Endometrial microvascular endothelial cells (primary cell): ENCODE results near the gene HEXIM1. TPM values are rescaled to one million over a fixed set of nuclear protein-coding genes. Genes with fewer than 3 reads are reported as not detected.

Experiments used
- in situ Hi-C: cut with HindIII; loops from 2 replicates; pipeline ENCODE4 v1.10.0; 2017; ENCODE audit warnings: low sequenced_read_pairs, low pct_unique_long_range_greater_than_20kb; ENCODE audit errors: inconsistent ontology term
- total RNA-seq: library from RNA; depleted of rRNA; stranded (reverse); fragments of >200 nt; gene quantifications from one replicate; pipeline ENCODE4 v1.2.3, GENCODE V29; 2015; ENCODE audit errors: inconsistent ontology term

The HEXIM1 gene
- total RNA-seq, 1 donor from 2014 or later, result 15.4 TPM

DNA sequence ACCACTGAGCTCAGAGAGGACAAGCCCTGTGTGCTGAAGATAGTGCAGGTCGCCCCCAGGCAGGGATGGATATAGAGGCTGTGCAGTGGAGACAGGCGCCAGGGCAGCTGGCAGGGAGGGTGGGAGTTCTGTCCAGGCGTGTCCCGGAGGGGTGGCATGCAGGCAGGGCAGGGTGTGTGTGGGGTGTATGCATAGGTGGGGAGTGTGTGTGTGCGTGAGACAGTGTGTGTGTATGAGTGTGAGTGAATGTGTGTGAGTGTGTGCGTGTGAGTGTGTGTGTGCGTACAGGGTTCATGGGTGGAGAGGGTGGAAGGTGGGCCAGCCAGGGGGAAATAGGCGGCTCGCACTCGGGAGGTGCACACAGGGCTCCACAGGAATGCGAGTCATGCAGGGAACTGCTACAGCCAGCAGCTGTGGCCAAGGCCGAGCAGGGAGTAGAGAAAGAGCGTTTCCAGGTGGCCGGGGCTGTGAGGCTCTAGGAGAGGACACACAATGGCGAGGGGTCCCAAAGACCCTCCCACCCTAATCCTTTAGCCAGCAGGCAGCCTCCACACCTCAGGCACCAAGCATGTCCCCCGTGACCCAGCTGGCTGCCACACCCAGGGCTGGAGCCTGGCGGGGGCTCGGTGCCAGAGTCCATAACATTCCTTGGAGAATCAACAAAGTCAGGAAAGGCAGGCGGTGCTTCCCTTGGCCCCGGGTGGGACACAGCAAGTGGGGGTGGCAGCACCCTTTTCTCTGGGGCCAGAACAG lies 20.6 kb upstream of the HEXIM1 start:
- in situ Hi-C loops, result no loop called here

DNA sequence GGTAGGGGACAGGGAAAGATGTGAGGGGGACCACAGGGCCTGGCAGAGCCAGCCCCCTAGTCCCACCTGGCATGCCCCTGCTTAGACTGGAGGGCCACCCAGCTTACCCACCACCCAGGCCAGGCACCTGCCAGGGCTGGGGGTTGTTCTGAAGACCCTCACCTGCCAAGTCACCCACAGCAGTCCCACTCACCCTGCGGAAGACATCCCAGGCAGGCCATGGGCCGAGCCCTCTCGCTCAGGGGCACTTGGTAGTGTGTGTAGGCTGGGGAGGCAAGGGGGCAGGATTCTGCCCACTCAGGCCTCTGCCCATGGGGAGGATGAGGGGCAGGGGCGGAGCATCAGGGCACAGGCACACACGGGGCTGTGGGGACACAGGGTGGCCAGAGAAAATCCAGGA lies 19.9 kb upstream of the HEXIM1 start:
- in situ Hi-C loops, result no loop called here

DNA sequence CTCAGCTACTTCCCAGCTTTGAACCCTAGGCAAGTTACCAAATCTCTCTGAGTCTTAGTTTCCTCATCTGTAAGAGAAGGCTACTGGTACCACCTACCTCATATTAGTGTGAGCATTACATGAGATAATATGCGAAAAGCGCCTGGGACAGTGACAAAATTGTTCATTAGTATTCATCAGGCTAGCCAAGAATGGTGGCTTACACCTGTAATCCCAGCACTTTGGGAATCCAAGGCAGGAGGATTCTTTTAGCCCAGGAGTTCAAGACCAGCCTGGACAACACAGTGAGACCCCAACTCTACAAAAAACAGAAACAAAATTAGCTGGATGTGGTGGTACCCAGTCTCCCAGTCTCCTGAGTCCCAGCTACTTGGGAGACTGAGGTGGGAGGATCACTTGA lies 19.3 kb upstream of the HEXIM1 start:
- in situ Hi-C loops, result no loop called here

DNA sequence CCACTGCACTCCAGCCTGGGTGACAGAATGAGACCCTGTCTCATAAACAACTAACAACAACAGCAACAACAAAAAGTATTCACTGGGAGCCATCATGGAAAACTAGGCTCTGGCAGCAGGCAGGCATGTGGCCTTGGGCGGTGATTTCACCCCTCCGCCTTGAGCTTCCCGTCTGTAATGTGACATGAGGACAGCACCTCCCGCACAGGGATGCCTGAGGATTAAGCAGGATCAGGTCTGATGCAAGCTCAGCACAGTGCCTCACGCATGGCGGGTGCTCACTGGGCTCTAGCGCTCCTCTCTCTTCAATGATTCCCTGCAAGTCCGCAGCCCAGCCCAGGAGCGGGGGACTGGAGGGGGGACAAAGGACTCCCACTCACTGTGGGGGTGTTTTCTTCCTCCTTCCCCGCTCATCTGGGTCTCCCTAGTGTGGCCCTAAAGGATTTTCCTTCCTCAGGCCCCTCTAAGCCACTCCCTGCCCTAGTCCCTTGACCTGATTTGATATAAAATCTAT lies 18.8 kb upstream of the HEXIM1 start:
- in situ Hi-C loops, result no loop called here

DNA sequence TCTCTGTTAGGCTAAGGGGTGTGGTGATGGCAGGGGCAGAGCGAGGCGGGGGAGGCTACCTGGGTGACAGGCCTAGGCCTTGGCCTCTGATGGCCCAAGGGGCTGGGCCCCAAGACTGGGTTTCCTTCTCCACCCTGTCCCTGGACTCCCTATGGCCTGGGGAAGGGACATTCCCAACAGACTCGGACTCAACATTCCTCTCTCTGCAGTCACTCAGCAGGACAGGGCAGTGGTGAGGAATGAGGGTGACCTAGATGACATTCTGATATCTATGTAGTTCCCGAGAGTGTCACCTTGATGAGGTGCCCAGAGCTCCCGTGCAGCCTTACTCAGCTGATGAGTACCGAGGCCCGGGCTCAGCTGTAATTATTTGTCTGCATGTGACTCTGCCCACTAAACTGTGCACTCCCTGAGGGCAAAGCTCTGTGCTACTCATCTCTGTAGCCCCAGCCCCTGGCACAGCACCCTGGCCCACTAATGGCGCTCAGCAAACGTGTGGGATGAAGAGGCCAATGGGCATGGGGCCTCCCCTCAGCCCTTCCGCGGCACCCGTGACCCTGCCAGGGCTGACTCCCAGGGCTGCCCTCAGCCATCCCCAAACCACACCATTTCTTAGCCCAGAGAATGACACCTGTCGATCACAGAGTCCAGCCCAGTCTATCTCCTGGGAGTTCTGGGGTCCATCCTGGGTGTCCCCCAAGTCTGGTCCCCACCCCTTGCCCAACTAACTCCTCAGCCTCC lies 18.2 kb upstream of the HEXIM1 start:
- in situ Hi-C loops, result no loop called here

DNA sequence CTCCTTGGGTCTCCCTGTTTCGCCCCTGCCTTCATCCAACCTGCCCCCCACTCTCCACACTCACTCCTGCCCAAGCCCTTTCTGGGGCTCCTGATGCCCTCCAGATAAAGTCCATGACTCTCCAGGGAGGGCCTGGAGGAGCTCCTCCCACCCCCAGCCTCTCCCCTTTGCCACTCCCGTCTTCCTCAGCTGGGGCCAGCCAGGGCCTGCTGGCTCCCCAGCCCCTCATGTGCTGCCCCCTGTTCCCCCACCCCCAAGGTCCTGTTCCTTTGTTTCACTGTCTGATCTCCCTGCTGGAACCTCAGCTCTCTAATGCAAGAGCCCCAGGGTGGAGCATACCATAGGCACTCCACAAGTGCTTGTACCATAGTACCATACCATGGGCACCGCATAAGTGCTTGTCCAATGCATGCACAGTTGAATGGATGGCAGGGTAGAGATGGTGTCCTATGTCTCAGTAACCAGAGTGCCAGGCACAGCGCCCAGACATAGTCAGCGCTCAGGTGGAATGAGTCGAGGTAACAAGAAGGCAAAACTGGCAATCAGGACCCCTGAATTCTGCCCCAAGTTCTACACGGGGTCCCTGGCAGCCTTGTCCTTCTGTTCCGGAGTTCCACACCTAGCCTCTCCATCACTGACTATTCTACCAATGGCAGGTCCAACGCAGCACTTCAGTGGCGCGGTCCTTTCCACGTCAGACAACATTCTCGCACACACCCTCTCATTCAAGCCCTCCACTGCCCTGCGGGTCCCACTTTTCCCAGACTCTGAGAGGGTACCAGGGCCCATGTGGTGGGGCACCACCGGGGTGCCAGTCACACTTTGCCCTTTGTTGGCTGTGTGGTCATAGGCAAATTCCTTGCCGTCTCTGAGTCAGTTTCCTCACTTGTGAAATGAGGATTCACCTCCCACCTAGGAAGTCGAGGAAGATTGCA lies 17.3 kb upstream of the HEXIM1 start:
- in situ Hi-C loops, result no loop called here

DNA sequence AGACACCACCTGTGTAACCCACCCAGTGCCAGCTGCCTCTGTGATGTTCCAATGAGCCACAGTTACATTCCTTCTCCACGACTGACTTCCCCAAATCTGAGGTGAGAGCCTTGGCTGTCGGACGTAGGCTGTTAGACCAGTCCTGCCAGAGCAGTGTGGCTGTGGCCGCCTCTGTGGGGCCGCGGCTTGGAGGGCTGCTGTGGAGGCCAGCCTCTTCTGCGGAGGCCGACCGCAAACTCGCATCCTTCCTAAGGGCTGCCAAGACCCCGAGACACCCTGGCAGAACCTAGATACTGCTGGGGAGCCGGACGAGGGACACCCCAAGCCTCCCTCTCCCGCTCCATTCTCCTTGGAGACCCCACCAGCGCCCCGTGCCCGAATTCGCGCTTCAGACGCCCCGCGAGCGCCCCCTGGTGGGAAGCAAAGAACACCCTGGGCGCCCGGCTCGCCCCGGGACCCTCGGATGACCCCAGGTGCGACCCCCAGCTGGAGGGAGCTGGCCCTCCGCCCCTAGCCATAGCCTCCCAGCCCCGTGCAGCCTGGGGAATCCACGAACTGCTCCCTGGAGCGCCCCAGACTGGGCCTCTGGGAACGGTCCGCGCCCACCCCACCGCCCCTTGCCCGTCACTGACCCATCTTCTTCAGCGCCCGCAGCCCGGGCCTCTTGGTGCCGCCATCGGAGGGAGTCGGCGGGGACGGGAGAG lies 16.5 kb upstream of the HEXIM1 start:
- in situ Hi-C loops, result no loop called here

DNA sequence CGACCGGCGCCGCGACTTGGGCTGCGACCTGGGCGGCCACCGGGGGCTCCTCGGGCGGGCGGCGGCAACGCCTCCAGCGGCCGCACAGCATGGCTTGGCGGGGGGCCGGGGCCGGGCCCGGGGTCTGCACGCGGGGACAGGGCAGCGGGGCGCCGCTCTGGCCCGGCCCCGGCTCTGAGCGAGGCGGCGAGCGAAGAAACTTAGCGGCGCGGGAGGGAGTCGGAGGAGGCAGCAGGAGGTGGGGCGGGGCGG lies 16.0 kb upstream of the HEXIM1 start, which contains the start of gene PLCD3:
PLCD3 (minus strand) TSS at position 196 of the 252 bp plus-strand sequence; CDS start at position 91, 105 bp downstream.
- in situ Hi-C loops, result no loop called here

DNA sequence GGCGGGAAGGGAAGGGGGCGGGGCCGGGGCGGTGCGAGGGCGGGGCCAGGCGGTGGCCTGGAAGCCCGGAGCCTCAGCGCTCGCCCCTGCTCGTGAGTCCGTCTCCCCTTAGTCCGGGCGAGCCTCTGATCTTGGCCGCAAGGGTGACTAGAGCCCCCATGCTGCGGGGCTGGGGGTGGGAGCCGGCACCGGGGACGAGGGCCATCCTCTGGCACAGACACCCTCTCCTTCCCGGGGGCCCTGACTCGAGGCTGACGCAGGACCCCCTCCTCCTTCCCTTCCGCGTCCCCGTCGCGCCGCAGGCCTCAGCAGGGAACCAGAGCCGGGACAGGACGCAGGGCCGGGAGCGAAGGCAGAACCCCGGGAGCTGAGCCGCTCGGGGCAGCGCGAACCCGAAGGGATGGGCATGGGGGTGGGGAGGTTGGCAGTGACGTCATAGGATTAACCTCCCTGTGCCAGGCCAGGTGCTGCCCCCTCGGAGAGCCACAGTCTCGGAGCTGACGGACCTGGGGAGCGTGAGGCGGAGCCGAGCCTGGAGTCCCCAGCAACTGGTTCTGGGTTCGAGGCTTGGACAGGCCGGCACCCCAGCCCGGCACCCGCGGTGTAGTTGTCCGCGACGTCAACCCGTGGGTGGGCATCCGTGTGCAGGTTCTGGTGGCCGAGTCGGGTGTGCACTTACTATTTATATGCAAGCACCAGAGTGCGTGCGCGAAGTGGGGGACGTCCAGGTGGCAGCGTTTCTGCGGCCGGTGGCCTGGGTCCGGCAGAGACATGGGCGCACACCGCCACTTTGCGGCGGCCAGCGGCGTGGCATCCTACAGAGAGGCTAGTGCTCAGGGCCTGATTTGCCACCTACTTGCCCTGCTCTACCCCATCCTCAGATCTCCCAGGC lies 15.5 kb upstream of the HEXIM1 start:
- in situ Hi-C loops, result no loop called here

DNA sequence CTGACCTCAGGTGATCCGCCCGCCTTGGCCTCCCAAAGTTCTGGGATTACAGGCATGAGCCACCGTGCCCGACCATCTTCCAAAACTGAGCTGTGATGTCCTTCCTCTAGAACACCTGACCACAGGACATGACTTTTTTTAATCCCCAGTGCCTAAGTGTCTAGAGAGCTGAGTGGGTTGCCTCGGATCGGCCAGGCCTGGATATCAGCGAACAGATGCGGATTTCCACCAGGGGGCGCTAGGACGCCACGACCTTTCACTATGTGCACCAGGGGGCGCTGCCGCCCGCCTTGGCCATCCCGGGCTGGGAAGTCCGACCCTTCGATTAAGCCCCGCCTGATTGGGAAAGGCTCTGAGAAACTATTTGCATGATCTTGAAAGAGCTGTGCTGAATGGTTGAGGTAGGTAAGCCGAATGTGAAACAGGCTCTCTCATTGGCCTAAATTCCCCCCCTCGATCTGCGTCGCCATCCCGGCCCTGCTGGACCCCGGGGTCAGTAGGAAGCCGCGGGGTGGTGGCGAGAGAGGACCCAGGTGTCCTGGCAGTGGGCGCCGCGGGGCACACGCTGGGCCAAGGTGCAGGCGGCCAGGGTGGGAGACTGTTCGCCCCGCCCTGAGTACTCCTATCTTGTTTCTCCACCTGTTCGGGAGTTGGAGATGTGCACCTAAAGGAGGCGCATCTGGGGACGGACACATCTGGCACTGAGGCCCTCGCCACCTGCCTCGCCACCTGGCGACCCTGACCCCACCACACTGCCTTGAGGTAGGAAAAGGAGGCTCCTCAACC lies 12.9 kb upstream of the HEXIM1 start, which contains the start of gene ACBD4:
ACBD4 (plus strand) TSS at position 496 of the 786 bp plus-strand sequence. CDS start 458 bp downstream, outside the sequence.
- in situ Hi-C loops, result no loop called here

DNA sequence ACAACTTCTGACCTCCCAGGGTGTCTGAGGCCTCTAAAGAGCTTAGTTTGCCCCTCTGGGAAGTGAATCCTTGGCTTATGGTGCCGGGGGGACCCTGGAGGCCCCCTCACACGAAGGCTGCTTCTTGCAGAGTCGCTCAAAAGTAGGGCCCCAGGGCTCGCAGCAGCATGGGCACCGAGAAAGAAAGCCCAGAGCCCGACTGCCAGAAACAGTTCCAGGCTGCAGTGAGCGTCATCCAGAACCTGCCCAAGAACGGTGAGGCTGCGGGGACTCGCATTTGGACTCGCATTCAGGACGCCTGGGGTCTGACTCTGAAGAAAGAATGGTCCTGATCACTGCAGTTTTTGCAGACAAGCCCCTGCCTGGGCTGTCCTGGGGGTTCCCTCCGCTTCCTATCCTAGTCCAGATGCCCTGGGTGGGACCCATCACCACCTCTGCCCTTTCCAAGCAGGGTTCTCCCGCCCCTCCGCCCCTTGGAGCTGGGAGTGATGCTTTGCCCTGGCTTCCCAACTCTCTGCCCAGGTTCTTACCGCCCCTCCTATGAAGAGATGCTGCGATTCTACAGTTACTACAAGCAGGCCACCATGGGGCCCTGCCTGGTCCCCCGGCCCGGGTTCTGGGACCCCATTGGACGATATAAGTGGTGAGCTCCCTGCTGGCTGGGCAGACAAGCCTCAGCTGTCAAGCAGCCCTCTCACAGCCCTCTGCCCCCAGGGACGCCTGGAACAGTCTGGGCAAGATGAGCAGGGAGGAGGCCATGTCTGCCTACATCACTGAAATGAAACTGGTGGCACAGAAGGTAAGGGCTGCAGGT lies 12.1 kb upstream of the HEXIM1 start:
- in situ Hi-C loops, result no loop called here

DNA sequence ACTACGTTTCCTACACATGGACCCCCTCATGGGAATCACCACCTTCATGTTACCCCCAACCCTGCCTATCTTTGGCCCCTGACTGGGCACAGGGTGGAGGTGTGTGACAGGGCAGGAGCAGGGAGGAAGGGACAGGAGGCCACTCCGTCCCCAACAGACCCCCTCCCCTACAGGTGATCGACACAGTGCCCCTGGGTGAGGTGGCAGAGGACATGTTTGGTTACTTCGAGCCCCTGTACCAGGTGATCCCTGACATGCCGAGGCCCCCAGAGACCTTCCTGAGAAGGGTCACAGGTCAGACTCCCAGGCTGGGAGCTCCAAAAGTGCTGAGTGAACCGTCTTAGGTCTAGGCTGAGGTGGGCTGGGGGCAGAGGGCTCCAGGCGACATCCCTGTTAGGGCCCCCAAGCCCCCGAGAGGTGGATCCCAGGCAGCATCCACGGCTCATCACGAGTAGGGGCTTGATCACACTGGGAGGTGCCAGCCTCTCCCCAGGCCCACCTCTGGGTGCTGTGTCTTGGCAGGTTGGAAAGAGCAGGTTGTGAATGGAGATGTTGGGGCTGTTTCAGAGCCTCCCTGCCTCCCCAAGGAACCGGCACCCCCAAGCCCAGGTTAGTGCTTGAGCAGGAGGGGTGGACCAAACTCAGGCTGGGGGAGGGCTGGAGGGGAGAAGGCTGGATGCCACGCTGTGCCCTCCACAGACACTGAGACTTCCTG lies 11.3 kb upstream of the HEXIM1 start:
- in situ Hi-C loops, result no loop called here

DNA sequence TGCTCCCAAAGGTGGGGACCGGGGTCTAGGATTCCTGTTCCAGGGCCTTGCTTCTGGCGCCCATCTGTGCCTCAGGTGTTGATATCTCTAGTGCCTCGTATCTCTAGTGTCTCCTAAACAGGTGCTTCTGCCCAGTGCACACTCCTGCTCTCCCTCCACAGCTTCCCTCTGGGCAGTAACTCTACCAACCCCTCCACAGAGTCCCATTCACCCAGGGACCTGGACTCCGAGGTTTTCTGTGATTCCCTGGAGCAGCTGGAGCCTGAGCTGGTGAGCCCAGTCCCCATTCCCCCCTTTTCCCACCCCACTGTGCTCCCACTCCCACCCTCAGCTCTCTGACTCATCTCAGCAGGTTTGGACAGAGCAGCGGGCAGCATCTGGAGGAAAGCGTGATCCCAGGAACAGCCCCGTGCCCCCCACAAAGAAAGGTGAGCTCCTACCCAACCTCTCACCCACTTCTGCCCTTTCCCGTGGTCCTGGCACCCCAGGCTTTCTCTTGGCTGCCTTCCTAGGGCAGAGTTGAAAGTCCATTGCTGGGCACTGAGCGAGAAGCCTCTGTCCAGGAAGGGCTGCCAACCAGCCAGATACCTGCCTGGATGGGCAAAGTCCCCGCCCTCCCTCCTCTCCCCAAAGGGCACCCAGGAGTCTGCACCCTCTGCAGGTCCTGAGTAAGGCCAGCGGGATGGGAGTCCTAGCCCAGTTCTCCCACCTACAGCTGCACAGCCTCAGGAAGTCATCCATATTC lies 10.5 kb upstream of the HEXIM1 start:
- in situ Hi-C loops, result no loop called here

DNA sequence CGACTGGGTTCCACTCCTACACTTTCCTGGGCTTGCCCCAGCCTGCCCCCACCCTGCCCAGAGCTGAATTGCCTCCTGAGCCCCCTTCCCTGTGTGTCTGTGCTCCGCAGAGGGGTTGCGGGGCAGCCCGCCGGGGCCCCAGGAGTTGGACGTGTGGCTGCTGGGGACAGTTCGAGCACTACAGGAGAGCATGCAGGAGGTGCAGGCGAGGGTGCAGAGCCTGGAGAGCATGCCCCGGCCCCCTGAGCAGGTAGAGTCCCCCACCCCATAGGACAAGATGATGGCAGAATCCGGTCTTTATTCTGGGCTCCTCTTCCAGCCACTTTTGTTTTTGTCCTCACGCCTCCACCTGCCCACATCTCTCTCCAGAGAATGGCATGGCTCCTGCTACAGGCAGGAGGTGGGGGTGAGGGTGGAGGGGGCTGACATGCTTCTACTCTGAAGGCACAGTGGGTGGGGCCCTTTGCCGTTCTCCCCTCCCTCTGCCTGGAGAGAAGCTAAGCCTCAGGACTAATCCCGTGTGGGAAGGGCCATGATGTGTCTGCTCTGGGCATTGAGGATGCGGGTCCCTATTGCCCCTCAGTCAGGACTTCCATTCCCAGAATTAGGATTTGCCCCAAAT lies 9.3 kb upstream of the HEXIM1 start:
- in situ Hi-C loops, result no loop called here

DNA sequence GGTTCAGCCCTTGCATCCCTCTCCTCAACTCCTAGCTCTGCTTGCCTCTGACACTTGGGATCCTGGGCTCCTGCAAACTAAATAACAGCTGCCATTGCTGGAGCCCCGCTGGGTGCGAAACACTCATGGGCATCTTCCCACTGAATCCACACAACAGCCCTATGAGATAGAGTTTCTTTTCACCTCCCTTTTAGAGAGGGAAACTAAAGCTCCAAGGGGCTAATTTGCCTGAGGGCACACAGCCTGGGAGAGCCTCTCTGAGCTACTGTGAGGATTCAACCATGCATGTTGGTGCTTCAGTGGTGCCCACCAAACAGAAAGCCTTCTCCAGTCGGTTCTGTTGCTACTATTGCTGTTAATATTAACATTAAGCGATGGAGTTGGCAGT lies 8.7 kb upstream of the HEXIM1 start:
- in situ Hi-C loops, result no loop called here
